HG03460 (cell line): ENCODE data around the gene PLCG1.

Experiments
- ATAC-seq: cut with Tn5 transposase; IDR thresholded peaks from one replicate; pipeline ENCODE4 v1.9.1; 2021; ENCODE audit not compliant: unreplicated experiment

PLCG1 gene

DNA sequence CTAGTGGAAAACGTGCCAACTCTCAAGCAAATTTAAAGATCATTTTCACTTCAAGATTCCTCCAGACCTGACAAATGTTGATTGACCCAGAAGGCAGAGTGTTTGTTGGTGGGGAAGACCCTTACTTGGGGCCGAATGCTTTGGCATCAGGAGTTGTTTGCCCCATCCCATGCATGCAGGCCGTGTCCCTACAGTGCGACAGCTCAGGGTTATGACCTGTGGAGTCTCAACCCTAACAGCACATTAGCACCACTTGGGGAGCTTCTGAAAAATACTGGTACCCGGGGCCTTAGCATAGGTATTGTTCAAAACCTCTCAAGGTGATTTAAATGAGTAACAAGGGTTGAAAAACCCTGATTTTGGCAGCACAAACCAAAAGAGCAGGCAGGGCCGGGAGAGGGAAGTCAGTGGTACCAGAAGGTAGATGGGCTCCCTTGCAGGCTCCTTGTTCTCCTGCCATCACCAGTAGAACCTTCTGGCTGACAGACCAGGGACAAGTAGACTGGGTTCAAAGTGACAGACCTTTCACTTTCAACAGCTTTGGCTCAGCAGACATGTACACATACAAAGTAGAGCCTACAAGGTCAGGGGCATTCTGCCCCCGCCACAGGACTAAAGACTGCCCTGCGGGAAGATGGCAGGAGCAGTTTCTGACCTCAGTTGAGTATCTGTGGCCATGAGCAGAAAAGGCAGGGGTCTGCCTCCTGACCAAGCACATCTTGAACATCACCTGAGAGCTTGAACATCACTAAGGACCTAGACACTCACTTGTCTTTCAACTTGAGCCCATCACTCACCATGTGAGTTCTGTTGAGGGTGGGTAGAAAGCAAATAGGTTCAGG, 39.6 kb downstream of the PLCG1 start:
- ATAC-seq: no peak

DNA sequence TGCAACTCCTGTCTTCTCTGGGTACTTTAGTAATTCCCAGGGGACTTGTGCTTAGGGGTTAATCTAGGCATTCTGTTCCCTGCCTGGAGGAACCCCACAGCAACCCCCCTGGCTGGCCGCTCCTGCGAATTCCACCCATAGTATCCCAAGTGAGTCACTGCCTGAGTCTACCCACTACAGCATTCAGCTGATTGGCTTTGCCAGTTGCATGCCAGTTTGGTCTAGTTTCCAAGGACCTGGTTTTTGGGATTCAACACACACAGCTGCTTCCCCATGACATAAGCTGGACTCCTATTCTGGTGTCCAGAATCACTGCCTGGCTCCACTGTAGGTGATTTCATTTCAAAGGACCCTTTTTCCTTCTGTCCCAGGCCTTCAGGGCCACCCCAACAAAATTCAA, 40.3 kb downstream of the PLCG1 start:
- ATAC-seq: no peak

DNA sequence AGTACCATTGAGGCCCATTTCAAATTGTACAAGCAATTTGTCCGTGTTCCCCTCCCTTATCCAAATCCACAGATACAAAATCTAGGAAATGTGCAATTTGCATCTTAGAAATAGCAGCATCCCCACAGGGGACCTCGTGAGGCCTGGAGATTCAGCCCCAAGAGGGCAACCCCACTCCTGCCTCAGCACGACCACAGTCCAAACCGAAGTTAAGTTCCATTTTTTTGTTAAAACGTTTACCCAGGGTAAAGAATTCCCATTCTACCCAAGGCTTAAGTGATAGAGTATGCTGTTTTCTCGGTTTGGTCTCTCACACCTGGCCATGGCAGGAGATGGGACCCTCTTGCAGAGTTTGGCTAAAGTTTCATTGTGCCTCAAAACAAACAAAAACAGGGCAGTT, 41.2 kb downstream of the PLCG1 start:
- no peak for ATAC-seq

DNA sequence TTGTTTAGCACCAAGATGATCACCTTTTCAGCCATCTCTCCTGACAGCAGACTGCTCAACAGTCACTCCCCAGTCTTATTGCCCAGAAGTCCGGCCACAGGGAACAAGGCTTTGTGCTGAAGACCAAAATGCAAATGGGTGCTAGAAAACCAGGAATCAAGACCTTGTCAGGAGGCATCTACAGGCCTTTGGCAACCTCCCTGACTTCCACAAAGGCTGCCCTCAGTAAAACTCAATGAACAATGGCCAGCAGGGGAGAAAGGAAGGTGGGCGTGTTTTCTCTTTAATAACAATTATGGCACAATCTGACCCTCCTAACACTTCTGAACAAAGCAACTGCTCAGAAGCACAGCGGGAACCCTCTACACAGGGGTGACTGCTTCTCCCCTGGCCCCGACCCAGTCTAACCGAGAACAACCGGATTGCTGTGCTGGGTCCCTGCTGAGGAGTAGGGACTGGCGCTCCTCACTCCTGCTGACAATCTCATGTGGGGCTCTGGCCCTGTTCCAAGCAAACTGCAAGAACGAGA, 41.6 kb downstream of the PLCG1 start:
- no peak for ATAC-seq

DNA sequence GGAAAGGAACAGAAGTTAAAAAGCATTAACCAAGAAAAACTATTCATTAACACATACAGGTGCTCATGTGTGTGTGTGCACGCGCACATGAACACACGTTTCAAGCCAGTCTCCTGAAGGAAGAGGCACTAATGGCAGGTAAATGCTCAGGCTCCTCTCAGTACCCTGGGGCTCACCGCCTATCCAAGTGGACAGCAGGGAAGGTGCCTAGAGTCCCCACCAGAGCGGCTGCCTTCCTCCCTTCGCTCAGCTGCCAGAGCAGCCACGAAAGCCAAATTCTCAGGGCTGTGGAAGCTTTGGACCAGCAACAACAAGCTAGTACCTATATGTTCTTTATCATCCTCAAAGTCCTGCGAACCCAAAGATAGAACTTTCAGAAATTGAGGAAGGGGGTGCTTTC, 42.6 kb downstream of the PLCG1 start:
- ATAC-seq: no peak

DNA sequence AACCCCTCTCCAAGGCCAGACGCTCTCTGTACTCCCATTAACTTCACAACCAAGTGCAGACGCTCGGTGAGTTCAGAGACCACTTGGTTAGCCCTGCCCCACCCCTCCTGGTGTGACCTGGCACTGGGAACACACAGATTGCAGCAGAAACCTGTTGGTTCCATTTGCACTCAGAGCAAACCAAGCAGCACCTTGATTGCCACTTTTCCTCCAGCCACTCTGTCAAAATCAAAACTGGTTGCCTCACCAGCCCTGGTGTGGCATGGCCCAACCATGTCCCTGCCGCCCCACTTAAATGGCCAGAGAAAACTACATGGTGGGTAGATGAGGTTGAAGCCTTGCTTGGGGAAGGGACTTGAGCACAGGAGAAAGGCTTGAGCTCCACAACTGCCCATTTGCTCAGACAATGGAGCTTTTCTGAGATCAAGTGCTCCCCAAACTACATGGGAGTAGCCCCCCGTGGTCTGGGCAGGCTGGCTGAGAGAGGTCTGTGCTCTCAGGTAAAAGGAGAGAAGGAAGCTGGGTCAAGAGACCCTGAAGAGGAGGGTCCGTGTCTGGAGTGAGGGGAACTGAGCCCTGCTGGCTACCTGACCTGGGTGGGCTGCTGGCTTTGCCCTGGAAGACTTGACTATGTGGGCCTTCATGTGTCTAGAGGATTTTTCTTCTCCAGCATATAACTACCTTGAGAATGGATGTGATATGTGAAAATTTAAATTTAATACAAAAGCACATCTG, 43.4 kb downstream of the PLCG1 start:
- ATAC-seq: no peak

DNA sequence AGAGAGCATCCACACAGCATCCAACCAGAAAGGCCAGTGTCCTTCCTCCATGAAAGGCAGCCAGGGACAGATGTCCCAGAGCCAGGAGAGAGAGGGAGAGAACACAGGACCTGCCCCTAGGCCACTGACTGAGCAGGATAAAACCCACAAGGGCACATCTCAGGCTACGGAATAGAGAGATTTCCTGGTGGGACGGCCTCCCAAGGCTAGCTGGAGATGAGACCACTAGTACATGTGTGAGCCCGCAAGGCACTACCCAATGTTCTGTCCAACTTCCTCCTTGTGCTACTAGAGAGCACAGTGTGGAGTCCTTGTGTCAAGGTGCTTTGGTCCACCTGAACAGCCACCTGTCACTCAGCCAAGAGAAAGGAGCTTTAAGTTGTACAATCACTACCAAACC, 44.2 kb downstream of the PLCG1 start:
- no peak for ATAC-seq

DNA sequence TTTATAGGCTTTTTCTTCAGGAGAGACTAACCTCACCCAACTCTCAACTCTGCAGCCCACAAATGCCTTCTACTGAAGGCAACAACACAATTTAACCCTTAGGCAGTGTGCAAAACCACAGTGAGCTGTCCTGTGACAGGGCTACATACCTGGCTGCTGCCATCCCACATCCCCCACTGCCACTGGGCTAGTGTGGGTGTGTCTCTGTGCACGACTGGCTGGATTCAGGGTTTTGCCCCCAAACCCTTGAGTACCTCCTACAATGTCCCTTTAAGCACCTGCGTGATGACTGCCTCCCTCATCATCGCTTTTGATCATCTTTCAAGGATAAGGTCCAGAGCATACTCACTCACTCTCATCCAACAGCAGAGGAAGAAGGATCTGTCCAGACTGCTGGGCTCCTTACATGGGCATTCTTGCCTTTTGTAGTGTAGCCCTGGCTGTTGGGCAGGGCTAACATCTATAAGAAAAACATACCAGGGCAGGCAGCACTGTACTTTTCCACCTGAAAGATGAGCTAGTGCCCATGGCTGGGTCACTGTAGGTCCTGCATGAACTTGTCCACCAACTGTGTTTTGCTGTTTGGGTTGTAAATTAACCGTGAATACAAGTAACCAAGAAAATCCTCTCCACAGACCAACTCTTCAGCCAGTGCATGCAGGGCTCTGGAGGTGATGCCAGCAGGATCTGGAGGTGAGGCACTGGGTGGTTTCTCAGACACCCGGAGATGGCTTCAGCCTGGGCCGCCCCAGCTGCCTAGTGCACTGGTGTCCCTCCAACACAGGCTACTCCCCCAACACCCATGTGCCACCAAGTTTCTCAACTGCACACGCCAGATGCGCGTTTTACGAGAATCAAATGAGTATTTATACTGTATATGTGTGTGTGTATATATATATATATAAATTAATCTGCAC, 45.2 kb downstream of the PLCG1 start:
- no peak for ATAC-seq

DNA sequence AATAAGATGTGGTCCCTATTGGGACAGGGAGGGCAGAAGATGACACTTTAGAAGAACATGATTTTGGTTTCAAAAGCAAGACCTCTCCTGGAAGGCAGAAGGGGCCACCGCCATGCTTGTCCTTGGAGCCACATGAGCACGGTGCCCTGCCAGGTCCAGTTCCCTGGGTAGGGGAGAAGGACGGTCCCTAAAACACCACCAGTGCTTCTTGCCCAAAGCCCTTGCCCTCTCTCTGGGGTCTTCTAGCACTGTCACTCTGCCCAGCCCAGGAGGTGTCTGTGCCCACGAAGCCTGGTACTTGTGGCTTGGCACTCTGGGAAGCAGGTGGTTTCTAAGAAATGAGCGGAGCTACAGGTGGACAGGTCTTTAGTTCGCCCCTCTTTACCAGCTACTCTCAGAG, 46.0 kb downstream of the PLCG1 start:
- no peak for ATAC-seq

DNA sequence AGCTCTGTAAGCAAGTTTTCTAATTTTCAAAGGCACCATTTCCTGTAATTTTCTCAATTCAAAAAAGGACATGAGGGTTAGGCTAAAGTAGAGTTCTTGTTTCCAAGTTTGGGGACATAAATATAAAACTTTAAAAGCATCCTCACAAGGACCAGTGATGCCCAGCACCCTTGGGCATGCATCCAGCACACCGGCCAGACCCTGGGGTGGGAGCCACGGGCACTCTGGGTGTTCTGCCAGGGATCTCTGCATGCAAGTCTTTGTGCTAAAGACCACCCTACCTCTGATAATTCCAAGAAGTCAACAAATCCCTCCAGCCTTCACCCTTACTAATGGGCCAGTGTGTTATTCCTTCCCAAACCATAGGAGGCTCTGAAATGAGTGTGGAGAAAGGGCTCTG, 46.5 kb downstream of the PLCG1 start:
- ATAC-seq: no peak

DNA sequence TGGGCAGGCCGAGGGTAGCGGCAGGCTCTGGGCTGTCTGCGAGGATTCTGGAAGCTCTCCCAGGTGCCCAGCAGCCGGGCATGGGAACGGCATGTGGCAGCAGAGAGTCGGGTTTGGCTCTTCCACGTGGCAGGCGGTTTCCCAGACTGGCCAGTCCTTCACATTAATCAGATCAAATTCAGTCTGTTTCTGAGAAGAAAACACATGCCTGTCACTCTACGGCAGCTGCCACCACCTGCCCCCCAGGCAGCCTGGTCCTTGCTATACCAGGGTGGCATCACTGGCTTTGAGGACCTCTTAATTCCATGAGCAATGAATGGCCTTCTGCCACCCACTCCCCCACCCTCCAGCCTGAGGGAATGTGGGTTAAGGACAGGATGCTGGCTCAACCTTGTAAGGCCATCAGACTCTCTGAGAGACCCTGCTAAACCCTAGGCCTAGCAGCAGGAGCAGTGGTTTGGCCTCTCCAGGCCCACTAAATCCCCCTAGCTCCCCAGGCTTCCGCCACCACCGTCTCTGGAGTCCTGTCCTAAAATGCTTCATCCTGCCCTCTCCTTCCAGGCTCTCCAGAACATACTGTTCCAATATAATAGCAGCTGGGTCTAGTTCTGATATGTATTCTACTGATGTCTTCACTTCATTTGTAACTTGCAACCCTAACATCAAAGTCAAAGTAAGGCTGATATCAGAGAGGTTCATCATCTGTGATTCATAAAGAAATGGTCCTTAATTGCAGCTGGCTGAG, 47.8 kb downstream of the PLCG1 start:
- no peak for ATAC-seq

DNA sequence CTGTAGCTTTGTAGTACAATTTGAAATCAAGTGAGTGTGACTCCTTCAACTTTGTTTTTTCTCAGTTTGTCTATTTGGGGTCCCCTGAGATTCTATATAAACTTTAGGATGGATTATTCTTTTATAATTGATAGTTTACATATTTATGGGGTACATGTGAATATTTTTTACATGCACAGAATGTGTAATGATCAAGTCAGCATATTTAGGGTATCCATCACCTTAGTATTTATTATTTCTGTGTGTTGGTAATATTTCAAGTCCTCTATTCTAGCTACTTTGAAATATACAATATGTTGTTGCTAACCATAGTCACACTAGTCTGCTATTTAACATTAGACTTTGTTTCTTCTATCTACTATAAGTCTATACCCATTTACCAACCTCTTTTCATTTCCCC, 50.3 kb downstream of the PLCG1 start:
- no peak for ATAC-seq

DNA sequence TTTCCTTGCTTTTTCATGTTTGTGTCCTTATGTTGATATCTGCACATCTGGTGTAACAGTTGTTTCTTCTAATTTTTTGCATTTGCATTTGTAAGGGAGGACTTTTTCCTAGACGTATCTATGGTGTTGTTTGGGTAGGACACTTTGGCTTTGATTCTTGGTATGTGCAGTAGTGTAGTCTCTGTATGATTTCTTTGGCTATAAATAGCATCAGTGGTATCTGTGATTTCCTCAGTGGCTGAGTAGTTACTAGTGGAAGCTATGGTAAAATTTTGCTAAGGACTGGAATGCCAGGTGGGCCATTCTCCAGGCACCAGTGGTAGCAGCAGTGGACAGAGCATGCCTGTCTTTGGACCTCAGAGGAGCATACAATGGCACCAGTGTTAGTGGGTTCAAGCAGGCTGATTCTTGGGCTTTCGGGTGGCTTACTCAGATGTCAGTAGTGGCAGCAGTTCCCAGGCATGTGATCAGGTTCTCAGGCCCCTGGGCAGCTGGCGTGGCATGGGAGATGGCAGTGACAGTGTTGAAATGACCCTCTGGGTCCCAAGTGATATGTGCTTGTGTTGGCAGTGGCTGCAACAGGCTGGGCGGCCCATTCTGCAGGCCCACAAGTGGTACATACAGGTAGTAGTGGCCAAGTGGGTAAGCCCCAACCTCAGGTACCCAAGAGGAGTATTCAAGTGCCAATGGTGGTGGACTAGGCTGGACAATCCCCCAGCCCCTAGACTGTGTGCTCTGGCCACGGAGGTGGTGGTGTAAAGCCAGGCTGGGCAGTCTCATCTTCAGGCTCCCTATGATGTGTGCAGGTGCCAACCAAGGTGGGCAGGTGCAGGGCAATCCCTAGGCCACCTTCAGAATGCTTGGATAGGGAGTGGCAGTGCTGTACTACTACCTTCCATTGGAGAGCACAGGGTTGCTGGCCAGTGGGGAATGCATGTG, 54.5 kb downstream of the PLCG1 start:
- ATAC-seq: no peak

DNA sequence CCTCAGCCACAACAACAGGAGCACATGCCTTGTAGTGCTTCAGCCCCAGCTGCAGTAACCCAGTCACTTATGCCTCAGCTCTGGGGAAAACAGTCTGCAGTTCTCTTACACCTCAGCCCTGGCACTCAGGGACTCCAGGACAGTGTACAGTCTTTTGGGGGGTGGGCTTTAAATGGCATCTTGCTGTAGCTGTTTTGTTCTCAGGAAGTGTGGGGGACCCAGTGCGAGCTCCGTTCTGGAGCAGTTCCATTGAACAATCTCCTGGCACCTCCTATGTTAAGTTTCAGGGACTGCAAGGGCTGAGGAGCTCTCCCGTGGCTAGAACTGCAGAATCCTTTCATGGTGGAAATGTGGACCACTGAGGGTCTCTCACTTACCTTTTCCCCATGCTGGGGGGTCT, 55.2 kb downstream of the PLCG1 start:
- ATAC-seq: no peak

DNA sequence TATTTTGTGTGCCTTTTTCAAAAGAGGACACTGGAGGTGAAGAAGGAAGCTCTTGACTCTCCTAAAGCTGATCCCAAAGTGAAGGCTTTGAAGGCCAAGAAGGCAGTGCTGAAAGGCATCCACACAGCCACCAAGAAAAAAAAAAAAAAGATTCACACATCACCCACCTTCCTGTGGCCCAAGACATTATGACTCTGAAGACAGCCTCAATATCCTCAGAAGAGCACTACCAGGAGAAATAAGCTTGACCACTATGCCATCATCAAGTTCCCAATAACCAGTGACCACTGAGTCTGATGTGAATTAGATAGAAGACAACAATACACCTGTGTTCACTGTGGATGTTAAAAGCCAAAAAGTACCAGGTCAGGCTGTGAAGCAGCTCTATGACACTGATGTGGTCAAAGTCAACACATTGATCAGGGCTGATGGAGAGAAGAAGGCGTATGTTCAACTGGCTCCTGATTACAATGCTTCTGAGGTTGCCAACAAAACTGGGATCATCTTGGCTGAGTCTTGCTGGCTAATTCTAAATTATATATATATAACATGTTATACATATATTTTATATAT, 59.4 kb downstream of the PLCG1 start:
- ATAC-seq: no peak

DNA sequence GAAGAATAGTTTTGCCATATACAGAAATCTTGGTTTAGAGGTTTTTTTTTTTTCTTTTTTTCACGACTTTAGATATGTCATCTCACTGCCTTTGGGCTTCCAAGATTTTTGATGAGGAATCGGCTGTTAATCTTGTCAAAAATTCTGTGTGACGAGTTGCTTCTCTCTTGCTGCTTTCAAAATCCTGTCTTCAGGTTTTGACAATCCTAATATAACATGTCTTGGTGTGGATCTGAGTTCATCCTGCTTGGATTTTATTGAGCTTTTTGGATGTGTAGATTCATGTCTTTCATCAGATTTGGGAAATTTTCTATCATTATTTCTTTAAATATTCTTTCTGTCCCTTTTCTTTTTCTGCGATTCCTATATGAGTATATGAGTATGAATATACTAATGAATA, 61.1 kb downstream of the PLCG1 start:
- ATAC-seq: no peak

DNA sequence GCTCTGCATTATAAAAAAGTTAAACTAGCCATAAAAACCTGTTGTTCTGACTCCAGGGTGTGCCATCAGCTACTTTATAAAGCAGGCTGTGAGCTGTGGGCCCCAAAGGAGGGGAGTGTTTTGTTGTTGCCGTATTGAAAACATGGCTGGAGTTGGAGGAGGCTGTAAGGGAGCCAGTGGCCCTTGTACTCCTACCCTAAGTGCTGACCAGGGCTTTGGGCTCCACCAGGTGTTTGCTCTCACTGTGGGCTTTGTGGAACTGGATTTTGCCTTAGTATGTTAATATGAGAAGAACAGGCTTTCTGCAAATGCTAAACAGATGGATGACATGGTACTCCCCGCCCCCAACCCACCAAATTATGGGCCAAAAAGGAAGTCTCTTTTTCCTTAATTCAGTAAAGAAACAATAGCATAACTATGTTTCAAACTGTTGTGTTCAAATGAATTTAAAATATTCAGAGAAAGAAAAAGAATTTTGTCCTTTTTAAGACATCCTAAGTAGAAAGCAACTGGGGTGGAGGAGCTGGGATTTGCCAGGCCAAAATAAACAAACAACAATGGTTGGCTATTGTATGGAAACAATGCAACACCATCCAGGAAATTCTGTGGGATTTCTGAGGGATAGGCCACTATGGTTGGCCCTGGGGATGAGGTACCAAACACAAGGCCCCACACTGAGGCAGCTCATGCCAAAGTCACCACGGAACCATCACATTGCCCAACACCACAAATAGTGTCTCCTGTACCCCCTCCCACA, 63.3 kb downstream of the PLCG1 start:
- ATAC-seq: no peak

DNA sequence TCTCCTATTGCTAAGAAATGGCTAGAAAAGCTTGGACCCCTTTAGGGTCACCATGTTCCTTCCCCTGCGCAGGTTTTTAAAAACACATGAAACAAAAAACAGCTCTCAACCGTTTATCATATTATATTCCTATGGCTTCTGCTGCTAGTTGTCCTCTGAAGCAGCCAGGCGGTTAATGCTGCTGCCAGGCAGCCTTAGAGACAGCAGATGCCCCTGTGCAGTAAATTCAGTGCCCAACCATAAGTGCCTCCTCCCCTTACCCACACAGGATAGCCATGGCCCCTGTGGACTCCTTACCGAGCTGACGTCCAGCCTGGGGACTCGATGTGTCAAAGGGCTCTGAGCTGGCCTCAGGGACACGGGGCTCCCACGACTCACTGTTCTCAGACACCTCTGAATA, 64.4 kb downstream of the PLCG1 start:
- ATAC-seq: no peak
